ENCODE data around the gene ATP5ME. TPM values are rescaled to one million over a fixed set of nuclear protein-coding genes. Genes with fewer than 3 reads are reported as not detected.

The ATP5ME gene
- total and polyA plus RNA-seq, 2 of the 13 experiments (the other 11 are each of a cell fraction or from before 2014, with no cell fraction given), result 305 to 753 TPM

- TF ChIP-seq ZBTB33 (CRISPR knock-in tag; IDR thresholded peaks at IDR 0.05) (no peak), ZZZ3 (CRISPR knock-in tag; IDR thresholded peaks at IDR 0.05; ENCODE audit: borderline replicate concordance) (no peak), MTF2 (CRISPR knock-in tag; IDR thresholded peaks at IDR 0.05; ENCODE audit: borderline replicate concordance) (no peak)
- TF ChIP-seq, protein P1, sequence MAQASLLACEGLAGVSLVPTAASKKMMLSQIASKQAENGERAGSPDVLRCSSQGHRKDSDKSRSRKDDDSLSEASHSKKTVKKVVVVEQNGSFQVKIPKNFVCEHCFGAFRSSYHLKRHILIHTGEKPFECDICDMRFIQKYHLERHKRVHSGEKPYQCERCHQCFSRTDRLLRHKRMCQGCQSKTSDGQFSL (CRISPR knock-in tag; IDR thresholded peaks at IDR 0.05), result no peak
- TF ChIP-seq, protein P2, sequence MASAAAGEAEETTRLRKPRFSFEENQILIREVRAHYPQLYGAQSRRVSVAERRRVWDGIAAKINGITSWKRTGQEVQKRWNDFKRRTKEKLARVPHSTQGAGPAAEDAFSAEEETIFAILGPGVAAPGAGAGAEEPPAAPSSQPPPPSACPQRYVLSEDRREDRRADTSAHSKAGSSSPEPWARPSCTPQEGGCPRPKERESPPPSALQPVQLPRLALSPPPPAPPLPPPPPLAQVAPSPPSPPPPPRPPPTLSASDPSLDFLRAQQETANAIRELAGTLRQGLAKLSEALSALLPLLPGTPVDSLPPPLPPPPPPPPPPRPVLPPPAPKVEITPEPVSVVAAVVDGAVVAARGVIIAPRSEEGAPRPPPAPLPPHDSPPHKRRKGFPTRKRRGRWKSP (CRISPR knock-in tag; IDR thresholded peaks at IDR 0.05), result no peak
These were observed 47.6 kb downstream of the ATP5ME start (continued) for GRCh38 chr4:626201-627091.

- FAIRE-seq, result no peak
- H2AFZ ChIP-seq (ENCODE audit: low read length), result no peak overlapping the region
- no peak overlapping the region for H3K4me3 ChIP-seq (replicated peaks in 1 of 3; ENCODE audit: insufficient read depth in 1 of 3, low read depth in 2 of 3, low read length in 3 of 3)
- CTCF ChIA-PET (ENCODE audit: low intra/inter-chr PET ratio, low total read pairs), result no interaction called here
- peaks cover 17 to 85% of the 10 kb centered on the region in 2 experiments; a peak in 4 of 5 replicates for H3K27me3 ChIP-seq (ENCODE audit: control insufficient read depth in 1 of 2, insufficient read depth in 2 of 2, low read length in 2 of 2)
- intact Hi-C loops (cut with micrococcal nuclease; ENCODE audit: unreplicated experiment), result no loop called here
- no TSS peak for BruUV-seq (replicated peaks)
- in situ Hi-C loops (cut with HindIII; ENCODE audit: extremely low pct_ligation_motif_present, low pct_unique_long_range_greater_than_20kb), result no loop called here
- H3K4me2 ChIP-seq (ENCODE audit: low read depth, low read length), result no peak overlapping the region
- H3K79me2 ChIP-seq (ENCODE audit: insufficient read depth, low read length), result no peaks in the 10 kb centered on the region
- no peak overlapping the region for H3K9ac ChIP-seq (ENCODE audit: insufficient read depth, low read depth, low read length)
- POLR2A ChIA-PET, result no interaction called here
- no peaks in the 10 kb centered on the region for H4K20me1 ChIP-seq (ENCODE audit: insufficient read depth, low read length)
- H3K4me1 ChIP-seq (ENCODE audit: insufficient read depth, low read length), result peaks cover 8% of the 10 kb centered on the region
- DNase-seq (ENCODE audit: low spot score), result no peak
- 61% methylated on average over 22 of the region's 39 CpGs for WGBS (ENCODE audit: low lambda C conversion rate)
- no peak for ATAC-seq
- no peaks in the 10 kb centered on the region for H3K36me3 ChIP-seq (replicated peaks in 1 of 2; ENCODE audit: control insufficient read depth in 1 of 2, insufficient read depth in 2 of 2, low read length in 2 of 2)
- H3K27ac ChIP-seq (ENCODE audit: extremely low read length, insufficient read depth, low read length), result no peak overlapping the region
- H3K9me3 ChIP-seq (ENCODE audit: low read length), result no peaks in the 10 kb centered on the region
- no peak for TF ChIP-seq ZBTB10 (CRISPR knock-in tag; IDR thresholded peaks at IDR 0.05; ENCODE audit: borderline replicate concordance)
- no peak for TF ChIP-seq MYNN (CRISPR knock-in tag; IDR thresholded peaks at IDR 0.05; ENCODE audit: low read depth)
- no peak for TF ChIP-seq SIX1 (CRISPR knock-in tag; IDR thresholded peaks at IDR 0.05; ENCODE audit: borderline replicate concordance)
- no peak for TF ChIP-seq TSC22D2 (CRISPR knock-in tag; IDR thresholded peaks at IDR 0.05; ENCODE audit: borderline replicate concordance)
- TF ChIP-seq RFX3 (CRISPR knock-in tag; IDR thresholded peaks at IDR 0.05), result no peak
- TF ChIP-seq SRSF4 (IDR thresholded peaks at IDR 0.05; ENCODE audit: low read depth, low read length, poor library complexity, severe bottlenecking), result no peak
- TF ChIP-seq HNF4A (CRISPR knock-in tag; IDR thresholded peaks at IDR 0.05), result no peak
- no peak for TF ChIP-seq ZNF10 (CRISPR knock-in tag; IDR thresholded peaks at IDR 0.05; ENCODE audit: borderline replicate concordance, low read depth)
- TF ChIP-seq AGO1 (IDR thresholded peaks at IDR 0.05; ENCODE audit: low read depth, low read length, poor library complexity, severe bottlenecking), result no peak
- TF ChIP-seq MAFG (CRISPR knock-in tag; IDR thresholded peaks at IDR 0.05), result no peak
- TF ChIP-seq KDM3A (CRISPR knock-in tag; IDR thresholded peaks at IDR 0.05; ENCODE audit: low read depth), result no peak
These were observed 48.4 kb downstream of the ATP5ME start for GRCh38 chr4:625631-626161.

All from HepG2 (cell line).